ENCODE data around the gene SPN. TPM values are rescaled to one million over a fixed set of nuclear protein-coding genes. Genes with fewer than 3 reads are reported as not detected.

SPN gene
- total RNA-seq, 1 experiment from 2014 or later, result 0.47 TPM

DNA sequence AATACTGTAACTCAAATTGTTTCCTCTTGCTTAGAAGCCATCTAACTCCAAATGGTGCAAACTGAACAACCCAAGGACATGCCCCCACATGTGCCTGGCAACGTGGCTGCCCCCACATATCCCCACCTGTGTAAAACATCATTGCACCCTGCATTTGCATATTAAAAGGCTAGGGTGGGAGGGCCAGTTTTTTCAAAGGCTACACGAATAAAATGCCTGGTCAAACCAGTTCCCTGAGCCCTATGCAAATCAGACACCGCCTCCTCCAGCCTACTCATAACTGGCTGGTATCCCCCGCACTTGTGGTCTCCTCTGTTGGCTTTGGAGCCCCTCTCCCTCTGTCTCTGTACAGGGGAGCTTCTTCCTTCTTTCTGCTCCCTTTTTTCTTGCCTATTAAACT lies 56.0 kb downstream of the SPN start:
- peaks cover 0 to 6% of the 10 kb centered on the region in 2 experiments; a peak in 1 of 4 replicates for H3K4me1 ChIP-seq (ENCODE audit: control insufficient read depth in 1 of 2, insufficient read depth in 2 of 2, low read length in 2 of 2)
- ChIA-PET POLR2A (no interaction called here), RAD21 (ENCODE audit: low non-redundant PET in 1 of 2, low total read pairs in 2 of 2, uncharacterized antibody in 2 of 2, unreplicated experiment in 2 of 2) (no interaction called here), CTCF (interaction anchor here (2.4 kb wide), 1 partner anchor 10 kb away, joined by 13 read pairs; no protein-coding TSS in a partner anchor)
- H4K20me1 ChIP-seq (ENCODE audit: insufficient read depth), result no peaks in the 10 kb centered on the region
- H3K9ac ChIP-seq (ENCODE audit: low read length), result no peak overlapping the region
- no peaks in the 10 kb centered on the region for H3K27me3 ChIP-seq (ENCODE audit: insufficient read depth, low read length)
- no peak overlapping the region for H3K4me2 ChIP-seq (ENCODE audit: low read length)
- BruUV-seq (replicated peaks), result no TSS peak
- H3K9me3 ChIP-seq (ENCODE audit: control insufficient read depth in 1 of 2, insufficient read depth in 1 of 2, low read depth in 1 of 2, low read length in 2 of 2), result no peaks in the 10 kb centered on the region
- H3K27ac ChIP-seq (ENCODE audit: low read depth, low read length), result no peak overlapping the region
- no peaks in the 10 kb centered on the region for H3K9me2 ChIP-seq (ENCODE audit: insufficient read depth)
- no peak for DNase-seq (ENCODE audit: low read depth, low spot score)
- no peak for ATAC-seq
- no peaks in the 10 kb centered on the region for H3K36me3 ChIP-seq (ENCODE audit: control insufficient read depth in 1 of 2, insufficient read depth in 2 of 2, low read length in 2 of 2)
- TF ChIP-seq EZH2phosphoT487 (IDR thresholded peaks at IDR 0.05; ENCODE audit: borderline replicate concordance) (no peak), YY1 (IDR thresholded peaks at IDR 0.05; ENCODE audit: extremely low read depth, insufficient replicate concordance, low read depth, low read length) (no peak), SRF (IDR thresholded peaks at IDR 0.05; ENCODE audit: low read depth) (no peak), SIN3A (IDR thresholded peaks at IDR 0.05; ENCODE audit: low read depth) (no peak), ZNF274 (IDR thresholded peaks at IDR 0.05; ENCODE audit: low read depth, low read length) (no peak), EGR1 (IDR thresholded peaks at IDR 0.05; ENCODE audit: low read depth) (no peak), ELF1 (IDR thresholded peaks at IDR 0.05; ENCODE audit: borderline replicate concordance, low read depth) (no peak), RAD21 (IDR thresholded peaks at IDR 0.05; ENCODE audit: low read depth) (no peak), POLR2AphosphoS5 (IDR thresholded peaks at IDR 0.05; ENCODE audit: low read depth, low read length) (no peak), TCF7L2 (IDR thresholded peaks at IDR 0.05; ENCODE audit: borderline replicate concordance, extremely low read depth, insufficient read depth, insufficient read length) (no peak), ZFX (IDR thresholded peaks at IDR 0.05) (no peak), JUND (IDR thresholded peaks at IDR 0.05) (no peak), CEBPB (IDR thresholded peaks at IDR 0.05; ENCODE audit: low read depth) (no peak), CBX3 (IDR thresholded peaks at IDR 0.05; ENCODE audit: low read depth) (no peak), EZH2 (IDR thresholded peaks at IDR 0.05) (no peak), FOSL1 (IDR thresholded peaks at IDR 0.05; ENCODE audit: low read depth) (no peak), POLR2A (IDR thresholded peaks at IDR 0.05; ENCODE audit: borderline replicate concordance, extremely low read depth, insufficient read depth, insufficient read length) (no peak)
- TF ChIP-seq, protein P1, sequence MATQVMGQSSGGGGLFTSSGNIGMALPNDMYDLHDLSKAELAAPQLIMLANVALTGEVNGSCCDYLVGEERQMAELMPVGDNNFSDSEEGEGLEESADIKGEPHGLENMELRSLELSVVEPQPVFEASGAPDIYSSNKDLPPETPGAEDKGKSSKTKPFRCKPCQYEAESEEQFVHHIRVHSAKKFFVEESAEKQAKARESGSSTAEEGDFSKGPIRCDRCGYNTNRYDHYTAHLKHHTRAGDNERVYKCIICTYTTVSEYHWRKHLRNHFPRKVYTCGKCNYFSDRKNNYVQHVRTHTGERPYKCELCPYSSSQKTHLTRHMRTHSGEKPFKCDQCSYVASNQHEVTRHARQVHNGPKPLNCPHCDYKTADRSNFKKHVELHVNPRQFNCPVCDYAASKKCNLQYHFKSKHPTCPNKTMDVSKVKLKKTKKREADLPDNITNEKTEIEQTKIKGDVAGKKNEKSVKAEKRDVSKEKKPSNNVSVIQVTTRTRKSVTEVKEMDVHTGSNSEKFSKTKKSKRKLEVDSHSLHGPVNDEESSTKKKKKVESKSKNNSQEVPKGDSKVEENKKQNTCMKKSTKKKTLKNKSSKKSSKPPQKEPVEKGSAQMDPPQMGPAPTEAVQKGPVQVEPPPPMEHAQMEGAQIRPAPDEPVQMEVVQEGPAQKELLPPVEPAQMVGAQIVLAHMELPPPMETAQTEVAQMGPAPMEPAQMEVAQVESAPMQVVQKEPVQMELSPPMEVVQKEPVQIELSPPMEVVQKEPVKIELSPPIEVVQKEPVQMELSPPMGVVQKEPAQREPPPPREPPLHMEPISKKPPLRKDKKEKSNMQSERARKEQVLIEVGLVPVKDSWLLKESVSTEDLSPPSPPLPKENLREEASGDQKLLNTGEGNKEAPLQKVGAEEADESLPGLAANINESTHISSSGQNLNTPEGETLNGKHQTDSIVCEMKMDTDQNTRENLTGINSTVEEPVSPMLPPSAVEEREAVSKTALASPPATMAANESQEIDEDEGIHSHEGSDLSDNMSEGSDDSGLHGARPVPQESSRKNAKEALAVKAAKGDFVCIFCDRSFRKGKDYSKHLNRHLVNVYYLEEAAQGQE (IDR thresholded peaks at IDR 0.05; ENCODE audit: low read depth), result no peak
- TF ChIP-seq, protein P2, sequence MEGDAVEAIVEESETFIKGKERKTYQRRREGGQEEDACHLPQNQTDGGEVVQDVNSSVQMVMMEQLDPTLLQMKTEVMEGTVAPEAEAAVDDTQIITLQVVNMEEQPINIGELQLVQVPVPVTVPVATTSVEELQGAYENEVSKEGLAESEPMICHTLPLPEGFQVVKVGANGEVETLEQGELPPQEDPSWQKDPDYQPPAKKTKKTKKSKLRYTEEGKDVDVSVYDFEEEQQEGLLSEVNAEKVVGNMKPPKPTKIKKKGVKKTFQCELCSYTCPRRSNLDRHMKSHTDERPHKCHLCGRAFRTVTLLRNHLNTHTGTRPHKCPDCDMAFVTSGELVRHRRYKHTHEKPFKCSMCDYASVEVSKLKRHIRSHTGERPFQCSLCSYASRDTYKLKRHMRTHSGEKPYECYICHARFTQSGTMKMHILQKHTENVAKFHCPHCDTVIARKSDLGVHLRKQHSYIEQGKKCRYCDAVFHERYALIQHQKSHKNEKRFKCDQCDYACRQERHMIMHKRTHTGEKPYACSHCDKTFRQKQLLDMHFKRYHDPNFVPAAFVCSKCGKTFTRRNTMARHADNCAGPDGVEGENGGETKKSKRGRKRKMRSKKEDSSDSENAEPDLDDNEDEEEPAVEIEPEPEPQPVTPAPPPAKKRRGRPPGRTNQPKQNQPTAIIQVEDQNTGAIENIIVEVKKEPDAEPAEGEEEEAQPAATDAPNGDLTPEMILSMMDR (IDR thresholded peaks at IDR 0.05 in 2 of 3, conservative IDR thresholded peaks at IDR 0.05 in 1 of 3; ENCODE audit: borderline replicate concordance in 1 of 3, insufficient read depth in 1 of 3, low read depth in 2 of 3, low read length in 2 of 3), result no peak
- TF ChIP-seq, protein P3, sequence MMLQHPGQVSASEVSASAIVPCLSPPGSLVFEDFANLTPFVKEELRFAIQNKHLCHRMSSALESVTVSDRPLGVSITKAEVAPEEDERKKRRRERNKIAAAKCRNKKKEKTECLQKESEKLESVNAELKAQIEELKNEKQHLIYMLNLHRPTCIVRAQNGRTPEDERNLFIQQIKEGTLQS (IDR thresholded peaks at IDR 0.05), result no peak
- no peaks in the 10 kb centered on the region for H3K79me2 ChIP-seq (ENCODE audit: insufficient read depth, low read length)
- H2AFZ ChIP-seq (ENCODE audit: low read depth, low read length, poor library complexity, severe bottlenecking), result no peak overlapping the region
- intact Hi-C loops (cut with micrococcal nuclease), result no loop called here
- H3K4me3 ChIP-seq (replicated peaks in 1 of 2; ENCODE audit: low read depth in 1 of 2, low read length in 2 of 2), result no peak overlapping the region
